ENCODE measurements around the gene DSCAM.
A peak's percentile ranks its signal among the peaks of the same experiment; 100 is the strongest.
"Not testable (repeated sequence)": the region's sequence is repeated elsewhere in the genome, so short reads cannot be mapped to it uniquely, and the experiment has no call there.

The DSCAM gene

DNA sequence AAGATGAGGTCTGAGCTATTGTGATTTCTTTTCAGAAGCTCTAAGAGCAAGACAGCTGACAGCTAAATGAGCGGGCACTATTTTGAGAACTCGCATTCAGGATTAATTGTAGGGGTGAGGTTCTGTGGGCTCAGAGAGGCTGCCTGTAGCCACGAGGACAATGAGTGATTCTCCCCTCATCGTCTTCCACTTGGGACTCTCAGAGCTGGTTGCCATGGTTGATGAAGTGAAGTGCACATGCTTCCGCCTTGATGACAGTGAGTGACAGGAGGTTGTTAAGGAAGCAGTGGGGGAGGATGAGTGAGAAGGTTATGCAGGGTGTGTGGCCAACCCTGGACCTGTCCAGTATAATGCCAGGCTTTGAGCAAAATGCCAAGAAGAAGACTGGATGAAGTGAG lies 638.0 kb downstream of the DSCAM start:
- DNase-seq, result no peak

DNA sequence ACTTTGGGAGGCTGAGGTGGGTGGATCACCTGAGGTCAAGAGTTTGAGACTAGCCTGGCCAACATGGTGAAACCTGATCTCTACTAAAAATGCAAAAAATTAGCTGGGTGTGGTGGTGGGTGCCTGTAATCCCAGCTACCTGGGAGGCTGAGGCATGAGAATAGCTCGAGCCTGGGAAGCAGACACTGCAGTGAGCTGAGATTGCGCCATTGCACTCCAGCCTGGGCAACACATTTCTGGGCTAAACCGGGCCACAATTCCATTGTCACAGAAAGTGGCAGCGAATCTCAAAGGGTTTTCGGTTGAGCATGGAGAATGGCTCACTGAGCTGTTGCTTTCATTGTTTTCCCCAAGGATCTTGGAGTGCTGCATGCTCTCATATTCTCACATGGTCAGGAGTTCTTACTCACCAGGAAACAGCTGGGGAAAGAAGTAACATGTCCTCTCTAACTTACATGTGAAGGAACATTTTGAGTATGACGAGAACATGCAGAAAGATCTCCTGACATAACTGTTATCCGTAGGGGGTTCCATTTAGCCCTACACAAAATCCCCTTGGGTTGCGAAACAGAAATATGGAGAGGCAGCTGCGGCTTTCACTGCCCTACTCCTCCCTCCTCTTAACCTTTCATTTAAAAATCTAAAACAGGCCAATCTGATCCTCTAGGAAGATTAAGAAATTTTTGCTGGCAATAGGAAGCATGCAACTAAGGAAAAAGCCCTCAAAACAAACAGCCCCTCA lies 638.6 kb downstream of the DSCAM start:
- no peak for DNase-seq

DNA sequence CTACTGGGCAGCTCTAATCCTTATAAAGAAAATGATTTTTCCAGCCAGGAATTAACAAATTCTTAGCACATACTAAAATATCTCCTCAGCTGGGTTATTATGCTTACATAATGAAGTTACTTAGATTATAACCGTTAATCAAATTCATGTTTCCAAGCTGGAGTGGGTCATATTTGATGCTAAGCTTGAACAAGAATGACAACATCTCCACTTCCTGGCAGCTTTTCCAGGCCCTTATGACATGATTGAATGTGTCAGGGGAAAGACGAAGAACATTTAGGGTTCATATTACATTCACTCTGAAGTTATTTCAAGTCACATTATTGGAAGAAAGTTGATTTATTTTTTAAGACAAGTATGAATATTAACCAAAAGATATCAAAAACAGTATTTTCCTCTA lies 646.0 kb downstream of the DSCAM start:
- DNase-seq, result peak; percentile 16

DNA sequence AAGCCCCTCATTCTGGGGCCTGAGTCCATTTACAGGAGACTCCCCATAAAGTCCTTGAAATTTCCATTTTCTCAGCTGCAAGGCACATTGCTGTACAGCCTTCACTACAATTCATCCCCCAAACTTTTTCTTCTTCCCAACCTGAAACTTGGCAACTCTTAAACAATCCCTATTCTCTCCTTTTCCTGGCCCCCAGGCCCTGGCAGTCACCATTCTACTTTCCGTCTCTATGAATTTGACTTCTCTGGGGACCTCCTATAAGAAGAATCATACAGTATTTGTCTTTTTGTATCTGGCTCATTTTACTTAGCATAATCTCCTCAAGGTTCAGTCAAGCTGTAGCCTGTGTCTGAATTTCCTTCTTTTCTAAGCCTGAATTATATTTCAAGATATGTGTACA lies 646.8 kb downstream of the DSCAM start:
- DNase-seq, result no peak

DNA sequence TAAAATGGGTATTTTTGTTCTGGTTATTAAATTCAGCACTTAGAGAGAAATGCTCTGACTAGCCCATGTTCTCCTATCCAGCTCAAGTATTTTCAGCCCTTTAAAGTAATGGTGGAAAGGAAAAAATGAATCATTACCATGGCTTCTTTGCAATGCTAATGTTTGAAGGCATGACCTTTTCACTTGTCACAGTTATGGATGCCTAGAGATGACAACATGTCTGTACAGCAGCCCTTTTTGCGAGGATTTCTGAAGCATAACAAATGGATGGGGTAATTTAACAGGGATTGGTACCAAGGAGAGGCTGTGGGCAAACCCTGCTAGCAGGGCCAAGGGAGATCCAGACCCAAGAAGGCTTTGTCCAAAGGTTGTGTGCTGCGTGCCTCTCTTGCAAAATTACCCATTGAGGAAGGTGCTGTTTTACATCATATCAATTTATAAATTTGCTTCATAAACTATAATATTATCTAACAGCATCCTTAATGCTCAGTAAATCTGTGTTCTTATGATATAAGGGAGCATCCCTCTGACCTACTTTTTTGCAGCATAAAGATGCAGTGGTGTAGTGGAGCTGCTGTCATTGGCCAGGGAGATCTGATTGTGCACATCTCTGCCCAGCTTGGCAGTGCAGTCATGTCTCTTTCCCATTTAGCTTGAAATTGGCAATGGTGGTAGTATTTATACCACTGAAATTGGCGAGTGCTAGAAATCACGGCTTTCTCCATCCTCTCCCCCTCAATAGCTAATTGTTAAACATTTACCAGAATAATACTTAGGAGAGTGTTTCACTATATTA lies 652.6 kb downstream of the DSCAM start:
- no peak for DNase-seq

DNA sequence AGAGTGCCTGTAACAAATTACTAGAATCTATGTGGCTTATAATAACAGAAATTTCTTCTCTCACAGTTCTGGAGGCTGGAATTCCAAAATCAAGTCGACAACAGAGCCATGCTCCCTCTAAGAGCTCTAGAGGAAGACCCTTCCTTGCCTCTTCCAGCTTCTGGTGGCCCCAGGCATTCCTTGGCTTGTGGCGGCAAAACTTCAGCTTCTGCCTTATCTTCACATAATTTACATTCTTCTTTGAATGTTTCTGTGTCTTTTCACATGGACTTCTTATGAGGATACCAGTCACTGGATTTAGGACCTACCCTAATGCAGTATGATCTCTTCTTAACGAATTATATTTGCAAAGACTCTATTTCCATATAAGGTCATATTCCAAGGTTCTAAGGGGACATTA lies 655.3 kb downstream of the DSCAM start:
- DNase-seq, result no peak

DNA sequence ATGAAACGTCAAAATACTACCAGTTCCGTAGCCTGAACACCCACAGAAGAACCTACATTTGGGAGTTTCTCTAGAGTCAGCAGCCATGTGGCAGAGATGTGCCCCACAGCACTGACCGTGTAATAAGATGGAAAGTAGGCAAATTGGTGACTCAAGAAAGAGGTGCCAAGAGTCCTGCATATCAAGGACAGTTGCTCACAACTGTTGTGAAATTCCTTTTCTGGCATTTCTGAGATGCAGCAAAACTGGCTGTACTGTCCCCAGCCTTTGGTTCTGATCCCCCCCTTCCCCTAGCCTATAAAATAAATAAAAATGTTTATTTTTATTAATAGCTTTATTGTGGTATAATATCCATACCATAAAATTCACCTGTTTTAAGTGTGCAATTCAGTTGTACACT lies 655.8 kb downstream of the DSCAM start:
- DNase-seq, result no peak

DNA sequence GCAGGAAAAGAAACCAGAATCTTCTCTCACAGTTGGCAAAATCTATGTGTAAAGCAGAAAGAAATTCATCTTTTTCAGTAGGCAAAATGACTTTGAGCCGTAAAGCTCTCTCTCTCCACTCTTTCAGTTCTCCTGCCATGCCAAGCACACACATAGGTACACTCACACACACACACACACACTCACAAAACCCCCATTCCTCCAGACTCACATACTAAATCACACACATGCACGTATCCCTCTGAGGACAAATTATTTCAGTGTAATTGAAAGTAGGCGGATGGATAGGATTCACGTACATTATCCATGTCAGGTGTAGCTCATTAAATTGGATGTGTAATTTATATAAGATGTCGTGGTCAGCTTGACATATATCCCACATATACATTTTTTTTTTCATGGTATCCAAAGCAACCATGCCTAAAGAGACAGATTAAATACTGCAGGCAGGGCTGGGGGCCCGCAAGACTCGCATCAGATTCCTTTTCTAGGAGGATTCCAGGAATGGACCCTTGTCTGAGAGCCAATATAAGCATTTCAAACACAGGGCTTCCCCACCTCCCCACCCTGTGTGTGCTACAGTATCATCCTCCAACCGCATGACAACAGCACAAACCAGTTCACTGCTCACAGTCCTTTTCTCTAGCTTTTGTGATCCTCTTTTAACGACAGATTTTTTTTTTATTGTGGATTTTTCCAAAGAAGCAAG lies 658.9 kb downstream of the DSCAM start:
- DNase-seq, result no peak

DNA sequence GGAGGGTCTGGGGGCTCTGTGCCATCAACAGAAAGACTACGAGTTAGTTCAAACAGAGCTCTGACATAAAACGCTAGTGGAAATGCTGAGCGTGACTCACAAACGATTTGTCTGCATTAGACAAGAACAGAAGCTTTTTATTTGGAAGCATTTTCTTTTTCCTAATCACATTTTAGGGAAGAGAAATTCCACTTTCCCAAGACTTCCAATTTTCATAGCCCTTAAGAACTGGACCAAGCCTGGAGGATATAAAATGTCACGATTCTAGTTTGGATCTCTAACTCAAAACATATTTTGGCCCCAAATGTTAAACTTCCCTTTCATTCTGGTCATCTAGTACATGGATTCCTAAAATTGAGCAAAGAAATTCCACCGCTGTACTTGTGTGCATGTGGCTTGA lies 659.7 kb downstream of the DSCAM start:
- no peak for DNase-seq

DNA sequence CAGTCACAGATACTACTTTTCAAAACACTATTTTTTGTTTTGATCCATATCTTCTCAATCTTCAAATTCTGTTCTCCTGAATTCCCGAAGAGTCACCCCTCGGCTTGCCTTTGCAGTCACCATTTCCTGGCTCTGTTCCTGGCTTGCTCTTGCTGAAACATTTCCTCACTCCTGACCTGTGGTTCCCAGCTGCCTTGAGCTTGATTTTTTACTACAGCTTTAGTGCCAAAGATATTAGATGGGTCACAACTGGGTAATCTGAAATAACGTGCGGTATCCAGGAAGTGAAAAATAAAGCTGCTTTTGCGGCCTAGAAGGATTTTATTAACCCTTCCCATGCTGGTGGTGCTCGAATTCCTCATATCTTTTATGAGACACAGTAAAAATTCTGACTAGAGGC lies 660.9 kb downstream of the DSCAM start:
- peak; percentile 68 for DNase-seq

DNA sequence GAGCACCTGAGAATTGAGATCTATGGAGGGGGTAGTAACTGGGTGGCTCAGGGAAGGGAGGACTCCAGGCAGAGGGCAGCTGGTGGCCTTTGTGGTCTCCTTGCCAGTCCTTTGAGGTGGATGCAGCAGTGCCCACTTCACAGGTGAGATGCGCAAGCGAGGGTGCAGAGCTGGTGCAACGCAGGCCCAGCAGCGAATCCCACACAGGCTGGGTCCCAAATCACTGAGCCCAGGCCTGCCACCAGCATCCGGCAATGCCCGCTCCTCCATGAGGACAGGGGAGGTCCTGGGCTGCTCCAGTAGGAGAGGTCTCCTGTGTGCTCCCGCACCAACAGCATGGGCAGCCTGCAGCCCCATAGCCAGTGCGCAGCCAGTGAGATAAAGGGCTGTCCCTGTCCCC lies 661.8 kb downstream of the DSCAM start:
- no peak for DNase-seq

DNA sequence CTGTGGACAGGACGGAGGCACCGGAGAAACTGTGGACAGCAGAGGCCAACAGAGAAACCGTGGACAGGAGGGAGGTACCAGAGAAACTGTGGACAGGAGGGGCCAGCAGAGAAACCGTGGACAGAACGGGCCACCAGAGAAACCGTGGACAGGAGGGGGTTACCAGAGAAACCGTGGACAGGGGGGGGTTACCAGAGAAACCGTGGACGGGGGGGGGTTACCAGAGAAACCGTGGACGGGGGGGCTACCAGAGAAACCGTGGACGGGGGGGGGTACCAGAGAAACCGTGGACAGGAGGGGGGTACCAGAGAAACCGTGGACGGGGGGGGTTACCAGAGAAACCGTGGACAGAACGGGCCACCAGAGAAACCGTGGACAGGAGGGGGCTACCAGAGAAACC lies 664.5 kb downstream of the DSCAM start:
- DNase-seq, result not testable (repeated sequence)

DNA sequence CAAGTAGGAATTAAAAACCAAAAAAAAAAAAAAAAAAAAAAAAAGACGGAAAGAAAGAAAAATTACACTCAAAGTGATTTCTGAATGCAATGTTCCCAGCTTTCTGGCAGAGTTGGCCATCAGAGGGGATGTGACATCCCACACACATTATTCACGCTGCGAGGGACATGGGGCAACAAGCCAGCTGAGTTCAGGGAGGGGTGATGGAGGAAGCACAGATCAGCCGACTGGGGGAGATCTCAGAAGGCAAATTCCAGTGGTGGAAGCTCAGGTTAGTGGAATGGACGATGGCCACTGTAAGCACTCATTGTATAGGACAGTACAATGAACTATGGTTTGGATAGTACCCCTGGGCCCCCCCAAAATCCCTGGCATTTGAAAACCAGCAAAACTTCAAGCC lies 667.8 kb downstream of the DSCAM start:
- DNase-seq, result peak; percentile 9

DNA sequence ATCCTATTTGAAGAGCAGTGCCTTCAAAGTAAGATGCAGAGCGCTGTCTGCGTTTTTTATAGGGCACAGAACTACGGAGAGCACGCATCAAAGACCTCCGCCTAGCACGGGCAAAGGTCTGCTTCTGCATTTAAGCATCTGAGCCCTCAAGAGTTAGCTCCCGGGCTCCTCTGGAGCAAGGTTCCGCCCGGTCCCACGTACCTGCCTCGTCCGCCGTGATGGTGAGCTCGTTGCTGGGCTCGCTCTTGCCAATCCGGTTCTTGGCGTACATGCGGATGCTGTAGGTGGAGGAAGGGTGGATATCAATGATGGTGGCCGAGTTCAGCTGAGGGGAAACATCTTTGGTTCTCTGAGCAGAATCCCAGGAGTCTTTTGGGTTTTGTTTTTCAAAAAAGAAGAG lies 668.2 kb downstream of the DSCAM start:
- DNase-seq, result no peak

DNA sequence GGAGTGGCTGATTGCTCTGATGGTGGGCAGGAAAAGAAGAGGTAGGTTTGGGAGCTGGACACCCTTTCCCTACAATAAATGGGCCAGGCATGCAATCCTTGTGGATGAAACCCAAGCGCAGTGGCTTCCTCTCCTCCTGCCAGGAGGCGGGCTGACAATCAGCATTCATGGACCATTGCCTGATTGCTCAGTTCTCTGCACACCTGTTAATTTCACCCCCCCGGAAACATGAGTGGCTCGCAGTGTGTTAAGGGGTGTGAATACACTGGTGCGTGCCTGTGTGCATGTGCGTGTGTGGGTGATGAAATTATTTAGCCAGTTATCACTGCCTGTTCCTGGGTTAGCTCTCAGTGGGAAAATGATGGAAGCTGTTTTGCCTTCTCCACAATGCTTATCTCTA lies 669.0 kb downstream of the DSCAM start:
- DNase-seq, result no peak

DNA sequence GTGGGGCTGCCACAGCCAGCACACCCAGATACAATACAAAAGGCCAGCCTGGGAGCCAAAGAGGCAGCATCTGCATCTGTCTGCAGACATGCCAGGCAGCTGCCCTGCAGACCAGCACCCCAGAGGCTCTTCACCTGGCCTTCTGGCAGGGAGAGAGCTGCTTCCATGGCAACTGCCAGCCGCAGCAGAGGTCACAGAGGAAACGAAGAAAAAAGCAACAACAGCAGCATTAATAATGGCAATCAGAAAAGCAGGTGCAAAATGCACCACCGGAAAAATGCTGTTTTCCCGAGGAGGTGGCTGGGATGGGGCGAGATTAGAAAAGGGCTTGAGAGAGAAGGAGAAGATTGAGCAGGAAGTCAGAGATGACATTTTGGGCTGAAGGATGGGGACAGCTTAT lies 670.2 kb downstream of the DSCAM start:
- DNase-seq, result no peak

DNA sequence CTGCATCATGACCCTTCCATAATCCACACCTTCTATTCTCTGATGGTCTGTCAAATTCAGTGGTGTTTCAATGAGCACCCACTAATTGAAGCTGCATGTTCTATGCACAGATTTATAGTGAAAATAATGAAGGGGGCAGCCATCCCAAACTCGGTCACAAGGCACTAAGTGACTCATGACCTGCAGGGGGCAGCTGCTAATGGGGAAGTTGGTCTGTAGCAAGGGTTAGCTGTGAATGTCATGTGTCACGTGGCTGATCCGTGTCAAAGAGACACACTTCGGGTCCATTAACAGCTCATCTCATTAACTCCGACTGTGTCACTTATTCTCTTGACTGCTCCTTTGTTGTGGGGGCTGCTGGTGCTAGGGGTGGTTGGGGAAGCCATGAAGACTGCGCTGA lies 673.1 kb downstream of the DSCAM start:
- no peak for DNase-seq

DNA sequence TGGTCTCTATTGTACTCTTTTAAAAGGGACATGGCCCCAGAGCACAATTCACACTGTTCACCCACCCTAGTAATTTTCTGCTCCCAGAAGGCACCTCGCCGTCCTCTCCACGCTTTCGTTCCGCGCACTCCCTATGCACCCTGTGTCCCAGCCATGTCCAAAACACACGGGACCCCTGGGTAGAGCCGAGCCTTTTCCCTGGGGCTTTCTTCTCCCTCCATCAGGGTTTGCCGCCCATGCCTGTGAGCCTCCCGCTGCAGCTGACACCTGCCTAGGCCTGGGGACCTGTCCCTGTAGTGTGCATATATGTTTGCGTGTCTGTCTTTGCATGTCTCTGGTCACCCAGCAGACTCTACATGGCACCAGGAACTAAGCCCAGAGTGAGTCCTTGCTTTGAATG lies 677.0 kb downstream of the DSCAM start:
- no peak for DNase-seq

DNA sequence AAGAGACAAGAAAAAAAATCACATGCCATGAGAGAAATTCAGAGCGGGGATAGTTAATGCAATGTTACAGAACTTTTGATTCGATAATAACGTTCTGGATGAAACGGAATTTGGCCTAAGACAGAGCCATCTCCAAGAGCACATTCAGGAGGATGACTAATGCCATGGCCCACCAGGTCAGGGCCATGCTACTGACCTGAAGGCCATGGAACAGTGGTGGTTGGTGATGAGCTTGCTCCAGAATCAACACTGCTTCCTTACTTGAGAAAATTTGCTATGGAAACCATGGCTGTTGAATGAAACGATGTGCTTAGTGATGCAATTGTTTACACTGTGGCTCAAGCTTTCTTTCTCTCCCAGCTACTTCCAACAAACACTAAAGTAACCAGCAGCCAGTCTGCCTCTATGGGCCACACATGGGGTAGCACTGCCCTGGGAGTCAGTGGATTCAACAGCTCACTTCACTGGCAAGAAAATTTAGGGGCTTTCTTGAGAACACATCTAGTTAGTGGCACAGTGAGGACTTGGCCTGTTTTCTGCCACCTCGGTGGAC lies 680.6 kb downstream of the DSCAM start:
- DNase-seq, result no peak

DNA sequence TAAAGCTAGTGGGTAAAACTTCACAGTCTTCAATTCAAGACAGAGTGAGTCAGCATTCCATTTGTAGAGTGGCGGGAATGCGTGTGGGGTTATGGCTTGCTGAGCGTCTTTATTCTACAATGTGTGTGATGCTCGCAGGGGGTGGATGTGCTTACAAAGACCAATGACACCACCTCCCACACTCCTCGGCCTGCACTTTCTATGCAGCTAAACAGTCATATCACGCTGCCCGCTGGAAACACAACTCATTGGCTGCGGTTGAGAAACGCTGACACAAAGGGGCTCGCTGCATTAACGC lies 681.2 kb downstream of the DSCAM start:
- peak; percentile 48 for DNase-seq

DNA sequence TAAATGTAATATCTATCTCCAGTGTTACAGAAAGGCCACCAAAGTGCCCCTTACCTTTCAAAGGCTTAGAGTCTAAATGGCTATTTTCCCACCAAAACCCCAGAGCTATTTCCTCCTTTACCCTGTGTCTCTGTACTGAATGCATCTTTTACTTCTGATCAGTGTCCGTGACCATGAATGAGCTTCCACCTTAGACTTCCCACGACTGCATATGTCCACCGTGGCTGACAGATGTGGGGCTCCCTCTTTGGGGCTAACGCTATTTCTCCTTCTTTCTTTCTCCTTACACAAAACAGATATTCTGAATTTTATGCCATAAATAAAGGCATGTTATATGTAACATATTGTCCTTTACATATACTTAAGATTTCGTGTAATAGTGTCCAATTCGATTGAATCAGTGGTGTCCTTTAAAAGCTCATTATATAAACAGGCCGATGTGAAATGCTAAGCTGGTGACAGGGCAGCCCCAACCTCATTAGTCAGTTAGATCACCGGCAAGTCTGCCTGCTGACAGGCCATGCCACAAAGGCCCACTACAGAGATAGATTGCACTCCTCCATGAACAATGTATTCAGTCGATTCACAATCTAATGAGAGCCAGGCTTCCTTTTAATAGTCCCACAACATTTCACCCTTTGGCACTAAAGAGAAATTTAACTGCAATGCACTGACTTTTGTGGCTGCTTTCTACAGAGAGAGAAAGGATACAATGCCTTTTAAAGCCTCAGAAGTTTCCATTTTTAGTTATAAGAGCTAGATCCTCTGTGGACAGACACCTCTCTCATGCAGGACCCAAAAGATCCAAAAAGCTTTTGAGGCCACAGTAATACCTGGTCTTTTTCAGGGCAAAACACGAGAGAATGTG lies 681.8 kb downstream of the DSCAM start:
- DNase-seq, result peak; percentile 49

DNA sequence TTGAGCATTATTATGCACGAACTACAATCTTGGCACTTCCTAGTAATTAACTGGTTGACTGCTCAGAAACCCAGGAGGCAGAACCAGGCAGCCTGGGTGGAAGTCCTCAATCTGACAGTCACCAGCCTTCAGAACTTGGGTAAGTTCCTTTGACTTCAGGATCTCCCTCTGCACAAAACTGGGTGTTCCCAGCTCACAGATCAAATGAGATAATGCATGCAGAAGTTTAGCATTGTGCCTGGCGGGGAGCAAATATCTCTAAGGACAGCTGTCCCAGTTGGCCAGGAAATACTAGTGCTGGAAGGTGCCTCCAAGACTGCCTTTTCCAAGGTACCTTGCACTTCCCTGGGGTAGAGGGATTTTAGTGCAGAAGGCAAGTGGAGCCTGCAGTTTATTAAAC lies 684.9 kb downstream of the DSCAM start:
- no peak for DNase-seq

DNA sequence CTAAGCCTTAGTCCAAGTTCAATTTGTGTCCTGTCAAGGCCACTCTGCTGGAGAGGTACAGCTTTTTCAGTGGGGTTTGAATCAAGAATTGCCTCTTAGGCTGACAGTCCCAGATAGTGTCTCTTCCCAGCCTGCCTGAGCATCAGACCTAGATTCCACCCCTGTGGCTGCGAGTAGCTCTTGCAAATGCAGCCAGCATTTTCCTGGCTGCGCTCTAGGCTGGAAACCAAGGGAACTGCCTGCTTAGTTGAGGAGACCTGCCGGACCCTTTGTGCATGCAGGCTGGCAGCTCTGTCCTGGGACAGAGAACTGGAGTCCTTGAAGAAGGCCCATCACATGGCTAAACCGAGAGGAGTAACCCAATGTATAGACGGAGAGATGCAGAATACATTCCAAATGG lies 686.0 kb downstream of the DSCAM start:
- no peak for DNase-seq
